Measurements from ENCODE around the gene PRPH2. TPM values are rescaled to one million over a fixed set of nuclear protein-coding genes. Genes with fewer than 3 reads are reported as not detected.

Gene PRPH2
- total and polyA plus RNA-seq, 11 donors: 0.23 to 2.6 (median 0.91) TPM

Other genes with a start within 250 kb of the PRPH2 start
- gene UBR2, start 158.6 kb downstream of the PRPH2 start, total RNA-seq: 10 to 100 TPM; 27.3 to 35.9 (median 30.2) TPM
- 10 to 100 TPM in 1 of 2 donors, 1 to 10 TPM in 1; 9.9 to 12.1 TPM for gene UBR2, start 158.6 kb downstream of the PRPH2 start, polyA plus RNA-seq
- 10 to 100 TPM; 10.4 to 21.7 (median 15.4) TPM for gene TBCC, start 23.5 kb upstream of the PRPH2 start, total RNA-seq
- gene TBCC, start 23.5 kb upstream of the PRPH2 start, polyA plus RNA-seq: 10 to 100 TPM; 16.9 to 19.7 TPM
- 10 to 100 TPM in 8 of 9 donors, 1 to 10 TPM in 1; 9.9 to 17.1 (median 13.3) TPM for gene BICRAL, start 59.5 kb upstream of the PRPH2 start, total RNA-seq
- 1 to 10 TPM; 2.5 to 6.0 TPM for gene BICRAL, start 59.5 kb upstream of the PRPH2 start, polyA plus RNA-seq
- 10 to 100 TPM; 39.8 to 71.1 (median 49.2) TPM for gene RPL7L1, start 157.0 kb upstream of the PRPH2 start, total RNA-seq
- 10 to 100 TPM; 25.8 to 95.7 TPM for gene RPL7L1, start 157.0 kb upstream of the PRPH2 start, polyA plus RNA-seq
- 1 to 10 TPM in 1 of 9 donors, not detected in 8; 1.7 TPM for gene PTCRA, start 193.5 kb upstream of the PRPH2 start, total RNA-seq
- gene PTCRA, start 193.5 kb upstream of the PRPH2 start, polyA plus RNA-seq: not detected
- 10 to 100 TPM; 14.7 to 44.0 (median 20.6) TPM for gene CNPY3, start 206.9 kb upstream of the PRPH2 start, total RNA-seq
- gene CNPY3, start 206.9 kb upstream of the PRPH2 start, polyA plus RNA-seq: 10 to 100 TPM; 13.8 to 35.7 TPM
- gene GNMT, start 238.2 kb upstream of the PRPH2 start, total RNA-seq: 10 to 100 TPM in 2 of 9 donors, 1 to 10 TPM in 3, under 1 TPM in 4; 0.36 to 32.0 (median 1.1) TPM
- gene GNMT, start 238.2 kb upstream of the PRPH2 start, polyA plus RNA-seq: 1 to 10 TPM; 1.9 to 7.1 TPM

Data from heart left ventricle (tissue), 11 donors.